ENCODE measurements around the gene CIAPIN1. TPM values are rescaled to one million over a fixed set of nuclear protein-coding genes. Genes with fewer than 3 reads are reported as not detected.
A peak's percentile ranks its signal among the peaks of the same experiment; 100 is the strongest.

CIAPIN1 gene
- total RNA-seq, 1 donor: 39.3 TPM

DNA sequence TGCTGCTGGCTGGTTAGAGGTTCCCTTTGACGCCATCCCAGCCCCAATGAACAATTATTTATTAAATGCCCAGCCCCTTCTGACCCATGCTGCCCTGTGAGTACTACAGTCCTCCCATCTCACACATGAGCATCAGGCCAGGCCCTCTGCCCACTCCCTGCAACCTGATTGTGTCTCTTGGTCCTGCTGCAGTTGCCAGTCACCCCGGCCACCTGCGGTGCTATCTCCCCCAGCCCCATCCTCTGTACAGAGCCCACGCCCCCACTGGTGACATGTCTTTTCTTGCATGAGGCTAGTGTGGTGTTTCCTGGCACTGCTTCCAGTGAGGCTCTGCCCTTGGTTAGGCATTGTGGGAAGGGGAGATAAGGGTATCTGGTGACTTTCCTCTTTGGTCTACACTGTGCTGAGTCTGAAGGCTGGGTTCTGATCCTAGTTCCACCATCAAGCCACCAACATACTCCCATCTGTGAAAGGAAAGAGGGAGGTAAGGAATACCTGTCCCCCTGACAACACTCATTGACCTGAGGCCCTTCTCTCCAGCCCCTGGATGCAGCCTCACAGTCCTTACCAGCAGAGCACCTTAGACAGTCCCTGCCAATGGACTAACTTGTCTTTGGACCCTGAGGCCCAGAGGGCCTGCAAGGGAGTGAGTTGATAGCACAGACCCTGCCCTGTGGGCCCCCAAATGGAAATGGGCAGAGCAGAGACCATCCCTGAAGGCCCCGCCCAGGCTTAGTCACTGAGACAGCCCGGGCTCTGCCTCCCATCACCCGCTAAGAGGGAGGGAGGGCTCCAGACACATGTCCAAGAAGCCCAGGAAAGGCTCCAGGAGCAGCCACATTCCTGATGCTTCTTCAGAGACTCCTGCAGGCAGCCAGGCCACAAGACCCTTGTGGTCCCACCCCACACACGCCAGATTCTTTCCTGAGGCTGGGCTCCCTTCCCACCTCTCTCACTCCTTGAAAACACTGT, 63.6 kb downstream of the CIAPIN1 start:
- no peak for TF ChIP-seq CTCF (IDR thresholded peaks at IDR 0.05; ENCODE audit: insufficient read depth, low read length)
- peak; percentile 60 for DNase-seq (ENCODE audit: low read depth)
- no peak overlapping the region for H3K4me3 ChIP-seq (ENCODE audit: low read depth, low read length)

DNA sequence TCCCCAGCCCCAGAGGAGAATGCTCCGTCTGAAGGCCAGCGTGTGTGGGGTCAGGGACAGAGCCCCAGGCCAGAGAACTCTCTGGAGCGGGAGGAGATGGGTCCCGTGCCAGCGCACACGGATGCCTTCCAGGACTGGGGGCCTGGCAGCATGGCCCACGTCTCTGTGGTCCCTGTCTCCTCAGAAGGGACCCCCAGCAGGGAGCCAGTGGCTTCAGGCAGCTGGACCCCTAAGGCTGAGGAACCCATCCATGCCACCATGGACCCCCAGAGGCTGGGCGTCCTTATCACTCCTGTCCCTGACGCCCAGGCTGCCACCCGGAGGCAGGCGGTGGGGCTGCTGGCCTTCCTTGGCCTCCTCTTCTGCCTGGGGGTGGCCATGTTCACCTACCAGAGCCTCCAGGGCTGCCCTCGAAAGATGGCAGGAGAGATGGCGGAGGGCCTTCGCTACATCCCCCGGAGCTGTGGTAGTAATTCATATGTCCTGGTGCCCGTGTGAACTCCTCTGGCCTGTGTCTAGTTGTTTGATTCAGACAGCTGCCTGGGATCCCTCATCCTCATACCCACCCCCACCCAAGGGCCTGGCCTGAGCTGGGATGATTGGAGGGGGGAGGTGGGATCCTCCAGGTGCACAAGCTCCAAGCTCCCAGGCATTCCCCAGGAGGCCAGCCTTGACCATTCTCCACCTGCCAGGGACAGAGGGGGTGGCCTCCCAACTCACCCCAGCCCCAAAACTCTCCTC, 64.5 kb downstream of the CIAPIN1 start:
- H3K4me3 ChIP-seq (ENCODE audit: low read depth, low read length): no peak overlapping the region
- TF ChIP-seq CTCF (IDR thresholded peaks at IDR 0.05; ENCODE audit: insufficient read depth, low read length): no peak
- no peak for DNase-seq (ENCODE audit: low read depth)

DNA sequence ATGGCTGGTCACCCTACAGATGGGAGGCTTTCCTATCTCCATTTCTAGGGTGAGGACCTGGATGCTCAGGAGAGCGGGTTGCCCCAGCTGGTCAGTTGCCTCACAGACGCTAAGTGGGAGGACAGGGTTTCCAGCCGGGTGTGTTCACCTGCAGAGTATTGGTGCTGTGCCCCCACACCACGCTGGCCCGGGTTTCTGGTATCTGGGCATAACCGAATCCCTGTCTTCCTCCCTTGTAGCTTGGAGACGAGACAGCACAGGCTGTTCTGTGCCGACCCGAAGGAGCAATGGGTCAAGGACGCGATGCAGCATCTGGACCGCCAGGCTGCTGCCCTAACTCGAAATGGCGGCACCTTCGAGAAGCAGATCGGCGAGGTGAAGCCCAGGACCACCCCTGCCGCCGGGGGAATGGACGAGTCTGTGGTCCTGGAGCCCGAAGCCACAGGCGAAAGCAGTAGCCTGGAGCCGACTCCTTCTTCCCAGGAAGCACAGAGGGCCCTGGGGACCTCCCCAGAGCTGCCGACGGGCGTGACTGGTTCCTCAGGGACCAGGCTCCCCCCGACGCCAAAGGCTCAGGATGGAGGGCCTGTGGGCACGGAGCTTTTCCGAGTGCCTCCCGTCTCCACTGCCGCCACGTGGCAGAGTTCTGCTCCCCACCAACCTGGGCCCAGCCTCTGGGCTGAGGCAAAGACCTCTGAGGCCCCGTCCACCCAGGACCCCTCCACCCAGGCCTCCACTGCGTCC, 65.2 kb downstream of the CIAPIN1 start:
- no peak for TF ChIP-seq CTCF (IDR thresholded peaks at IDR 0.05; ENCODE audit: insufficient read depth, low read length)
- H3K4me3 ChIP-seq (ENCODE audit: low read depth, low read length): no peak overlapping the region
- no peak for DNase-seq (ENCODE audit: low read depth)

GRCh38 chr16:57380671-57381462, 66.3 kb downstream of the CIAPIN1 start:
- no peak for DNase-seq (ENCODE audit: low read depth)
- TF ChIP-seq CTCF (IDR thresholded peaks at IDR 0.05; ENCODE audit: insufficient read depth, low read length): no peak
- no peak overlapping the region for H3K4me3 ChIP-seq (ENCODE audit: low read depth, low read length)

- H3K4me3 ChIP-seq (ENCODE audit: low read depth, low read length): no peak overlapping the region
- no peak for DNase-seq (ENCODE audit: low read depth)
- no peak for TF ChIP-seq CTCF (IDR thresholded peaks at IDR 0.05; ENCODE audit: insufficient read depth, low read length)
Measured at GRCh38 chr16:57379579-57379978, 67.6 kb downstream of the CIAPIN1 start.

Other genes with a start within 250 kb of the CIAPIN1 start
- gene ARL2BP, start 202.1 kb downstream of the CIAPIN1 start, total RNA-seq (ENCODE audit: low replicate concordance): 65.3 and 127 TPM in 2 replicates
- gene PLLP, start 162.7 kb downstream of the CIAPIN1 start, total RNA-seq (ENCODE audit: low replicate concordance): under 0.01 TPM in 1 of 2 replicates, not detected in the other
- gene CCL22, start 88.6 kb downstream of the CIAPIN1 start, total RNA-seq (ENCODE audit: low replicate concordance): not detected in 2 replicates
- 0.18 and 0.33 TPM in 2 replicates for gene CX3CL1, start 74.9 kb downstream of the CIAPIN1 start, total RNA-seq (ENCODE audit: low replicate concordance)
- not detected in 2 replicates for gene CCL17, start 42.6 kb downstream of the CIAPIN1 start, total RNA-seq (ENCODE audit: low replicate concordance)
- 30.9 and 40.0 TPM in 2 replicates for gene COQ9, start 94 bp upstream of the CIAPIN1 start, total RNA-seq (ENCODE audit: low replicate concordance)
- gene POLR2C, start 15.3 kb upstream of the CIAPIN1 start, total RNA-seq (ENCODE audit: low replicate concordance): 26.1 and 76.6 TPM in 2 replicates
- gene DOK4, start 39.1 kb upstream of the CIAPIN1 start, total RNA-seq (ENCODE audit: low replicate concordance): 19.5 and 29.6 TPM in 2 replicates
- 9.9 and 30.7 TPM in 2 replicates for gene CCDC102A, start 89.2 kb upstream of the CIAPIN1 start, total RNA-seq (ENCODE audit: low replicate concordance)
- gene ADGRG5, start 95.3 kb upstream of the CIAPIN1 start, total RNA-seq (ENCODE audit: low replicate concordance): not detected in 2 replicates
- 1.6 and 9.8 TPM in 2 replicates for gene ADGRG1, start 181.2 kb upstream of the CIAPIN1 start, total RNA-seq (ENCODE audit: low replicate concordance)
- gene ADGRG3, start 220.9 kb upstream of the CIAPIN1 start, total RNA-seq (ENCODE audit: low replicate concordance): not detected in 2 replicates
- 0.09 TPM in 1 of 2 replicates, not detected in the other for gene DRC7, start 247.4 kb upstream of the CIAPIN1 start, total RNA-seq (ENCODE audit: low replicate concordance)

Measured in fibroblast of the aortic adventitia (primary cell).